Pancreas (tissue), 10 donors: ENCODE measurements around the gene FHOD1. TPM values are rescaled to one million over a fixed set of nuclear protein-coding genes. Genes with fewer than 3 reads are reported as not detected.
A peak's percentile ranks its signal among the peaks of the same experiment; 100 is the strongest.

Source experiments
- ATAC-seq, 4 donors: fragments of 200-7000 bp; cut with Tn5 transposase; one replicate each; pipeline versions ENCODE4 v1.8.0 to v1.9.1; 2020; ENCODE audit warnings: mild to moderate bottlenecking in 4 of 4, moderate library complexity in 4 of 4
- DNase-seq, 6 donors: peaks; one replicate each; pipeline ENCODE4 v3.0.0-alpha.2; 2020
- FAIRE-seq: peaks from 2 replicates; lab custom pipeline; 2012; peaks lifted over from hg19 to GRCh38; lab: Jason Lieb, UNC
- H3K27ac ChIP-seq, 4 donors: fragments of 200-600 bp; sonication (generic); 1 replicate in 3 of 4; 2 replicates in 1 of 4; pipeline versions ENCODE4 v1.5.0 to v1.8.0; 2020
- H3K27me3 ChIP-seq, 4 donors: fragments of 200-600 bp; one replicate each; pipeline ENCODE4 v1.8.0; 2021
- H3K36me3 ChIP-seq, 3 donors: fragments of 200-600 bp; sonication (generic) in 1 of 3; one replicate each; pipeline versions ENCODE4 v1.5.0 to v1.8.0; 2020 to 2021
- H3K4me1 ChIP-seq, 3 donors: fragments of 200-600 bp; one replicate each; pipeline ENCODE4 v1.8.0; 2021
- H3K4me3 ChIP-seq, 4 donors: fragments of 200-600 bp; sonication (generic) in 2 of 4; one replicate each; pipeline versions ENCODE4 v1.5.0 to v1.8.0; 2020 to 2021
- H3K9me3 ChIP-seq, 4 donors: fragments of 200-600 bp; one replicate each; pipeline ENCODE4 v1.8.0; 2021
- CTCF ChIP-seq, 4 donors: fragments of 200-600 bp; sonication (generic) in 3 of 4; IDR thresholded peaks; one replicate each; pipeline versions ENCODE4 v1.5.0 to v1.8.0; 2021; ENCODE audit warnings: antibody characterized with exemption in 4 of 4
- WGBS, 2 donors: extraction: QIAGEN DNeasy Blood & Tissue Kit; methylation state at CpG; one replicate each; pipeline ENCODE4 v1.1.7; 2013; 5-methylcytosine and 5-hydroxymethylcytosine counted together
- intact Hi-C, 3 donors: fragments of 100-400 bp; cut with DNase I; formaldehyde crosslinking; loops; one replicate each; pipeline versions ENCODE4 v1.11.1 to v1.14.2; 2022
- polyA plus RNA-seq, 2 donors: library from polyadenylated mRNA; stranded (reverse); fragments of 200-250 nt; gene quantifications; one replicate each; pipeline ENCODE4 v1.2.3, GENCODE V29; 2013
- total RNA-seq, 6 donors: library from RNA; stranded (reverse); fragmentation: NEBNext Ultra II Directional in 4 of 6; extraction: Animal tissue kit (Norgen Biotek cat#: 25700) in 4 of 6; gene quantifications; one replicate each; pipeline versions ENCODE4 v1.2.1 to v1.2.4, GENCODE V29; 2021 to 2023
- donor health status: healthy with polysubstance abuse.
- donor health status: DM: no; HTN: no; CAD: no; lungs with moderate emphysema.
- donor health status: DM: no; HTN: no; CAD: no.
- donor health status: control.
- donor health status: control.
- donor health status: Bipolar disorder and iron deficiency.
- donor health status: DM: yes; HTN: yes; CAD: no.
- donor health status: DM: no; HTN: no; CAD: no.
- donor health status: DM: no; HTN: no; CAD: no.
- donor health status: DM: yes; HTN: yes; CAD: no.

The FHOD1 gene
- total and polyA plus RNA-seq, 8 donors = 7.8 to 41.2 (median 11.3) TPM

GRCh38 chr16:67280090-67281015 lies 33.1 kb upstream of the FHOD1 start:
- no peak overlapping the region for H3K4me3 ChIP-seq
- TF ChIP-seq CTCF (IDR thresholded peaks at IDR 0.05) = no peak
- intact Hi-C loops = no loop called here
- no peak for FAIRE-seq
- H3K27me3 ChIP-seq = no peaks in the 10 kb centered on the region
- 93% methylated on average over 15 of the region's 15 CpGs for WGBS, 2 donors
- DNase-seq = no peak
- peaks cover 0 to 6% (median 0%) of the 10 kb centered on the region in 3 donors for H3K4me1 ChIP-seq
- no peak for ATAC-seq
- H3K9me3 ChIP-seq = no peaks in the 10 kb centered on the region
- H3K36me3 ChIP-seq = no peaks in the 10 kb centered on the region
- no peak overlapping the region for H3K27ac ChIP-seq

- FAIRE-seq = no peak
- peak; percentile 91 to 98 (median 95) for ATAC-seq
- no peaks in the 10 kb centered on the region for H3K27me3 ChIP-seq
- H3K4me3 ChIP-seq = peak within 1 kb of the TSS; percentile 43 to 85 (median 64)
- peaks cover 0 to 5% (median 0%) of the 10 kb centered on the region in 3 donors for H3K4me1 ChIP-seq
- DNase-seq = peak; percentile 60 to 91 (median 84)
- no peaks in the 10 kb centered on the region for H3K9me3 ChIP-seq
- WGBS, 2 donors = 26 to 27% methylated on average over 71 to 83 of the region's 83 CpGs
- H3K36me3 ChIP-seq = no peaks in the 10 kb centered on the region
- TF ChIP-seq CTCF (IDR thresholded peaks at IDR 0.05) = peak; percentile 63 to 79 (median 68)
- H3K27ac ChIP-seq = peak within 1 kb of the TSS in 1 of 4 donors; percentile 27
- intact Hi-C loops = no loop called here
These were observed 32.2 kb upstream of the FHOD1 start, which contains the start of gene PLEKHG4 for GRCh38 chr16:67279296-67280089. TSS of gene PLEKHG4 (plus strand) at chr16:67279532. CDS start at chr16:67280045, 513 bp downstream.

GRCh38 chr16:67278773-67279295 lies 31.6 kb upstream of the FHOD1 start:
- intact Hi-C loops = no loop called here
- Histone ChIP-seq H3K4me1 (peaks cover 0 to 3% (median 0%) of the 10 kb centered on the region in 3 donors), H3K36me3 (no peaks in the 10 kb centered on the region), H3K9me3 (no peaks in the 10 kb centered on the region), H3K27me3 (no peaks in the 10 kb centered on the region), H3K27ac (no peak overlapping the region), H3K4me3 (peak overlapping the region; percentile 43 to 85 (median 64))
- WGBS, 2 donors = 2 to 3% methylated on average over 20 to 42 of the region's 42 CpGs
- no peak for TF ChIP-seq CTCF (IDR thresholded peaks at IDR 0.05)
- no peak for DNase-seq
- ATAC-seq = peak; percentile 43 to 65 (median 50)
- no peak for FAIRE-seq

- no peak for TF ChIP-seq CTCF (IDR thresholded peaks at IDR 0.05)
- peak overlapping the region in 1 of 4 donors; percentile 27 for H3K27ac ChIP-seq
- no peaks in the 10 kb centered on the region for H3K36me3 ChIP-seq
- ATAC-seq (peak in 3 of 4 donors; percentile 9 to 36 (median 17)), FAIRE-seq (no peak), DNase-seq (no peak)
- peaks cover 0 to 3% (median 0%) of the 10 kb centered on the region in 3 donors for H3K4me1 ChIP-seq
- H3K4me3 ChIP-seq = peak overlapping the region; percentile 43 to 85 (median 64)
- no peaks in the 10 kb centered on the region for H3K9me3 ChIP-seq
- WGBS, 2 donors = 70 to 72% methylated on average over 13 of the region's 13 CpGs
- intact Hi-C loops = no loop called here
- H3K27me3 ChIP-seq = no peaks in the 10 kb centered on the region
These were observed 30.9 kb upstream of the FHOD1 start for GRCh38 chr16:67277999-67278772.
